Keratinocyte (primary cell): ENCODE measurements around the gene ZNF804A. TPM values are rescaled to one million over a fixed set of nuclear protein-coding genes. Genes with fewer than 3 reads are reported as not detected.

Source experiments
- DNase-seq: peaks from one replicate; pipeline ENCODE4 v3.0.0-alpha.2; 2011; ENCODE audit warnings: low read depth, missing footprints, low spot score
- FAIRE-seq: peaks from 2 replicates; lab custom pipeline; 2011; peaks lifted over from hg19 to GRCh38; lab: Jason Lieb, UNC
- H2AFZ ChIP-seq: 2 replicates; pipeline ENCODE4 v1.6.0; 2012; ENCODE audit warnings: low read length, control low read depth, inconsistent platforms; ENCODE audit not compliant: control insufficient read depth
- H3K27ac ChIP-seq: 2 replicates; pipeline ENCODE4 v1.5.1; 2011; ENCODE audit warnings: low read length; ENCODE audit not compliant: control insufficient read depth, insufficient read depth
- H3K27me3 ChIP-seq: 3 replicates; pipeline ENCODE4 v1.6.0; 2011; ENCODE audit warnings: low read length; ENCODE audit not compliant: control insufficient read depth, insufficient read depth; ENCODE audit errors: extremely low read depth
- H3K36me3 ChIP-seq, 2 experiments: 2 replicates in 1 of 2; 3 replicates in 1 of 2; pipeline ENCODE4 v1.5.1; 2011; ENCODE audit warnings: low read length in 2 of 2, mild to moderate bottlenecking in 1 of 2; ENCODE audit not compliant: control insufficient read depth in 2 of 2, insufficient read depth in 2 of 2; ENCODE audit errors: extremely low read depth in 1 of 2
- H3K4me1 ChIP-seq: 3 replicates; pipeline ENCODE4 v1.5.1; 2011; ENCODE audit warnings: low read length; ENCODE audit not compliant: control insufficient read depth, insufficient read depth; ENCODE audit errors: extremely low read depth
- H3K4me2 ChIP-seq: 3 replicates; pipeline ENCODE4 v1.6.0; 2011; ENCODE audit warnings: low read depth, low read length; ENCODE audit not compliant: control insufficient read depth, insufficient read depth; ENCODE audit errors: extremely low read depth
- H3K4me3 ChIP-seq, 3 experiments: fragments of 200-600 bp in 1 of 3; sonication (generic) in 1 of 3; 2 replicates in 2 of 3; 3 replicates in 1 of 3; pipeline ENCODE4 v1.5.1; 2011 to 2016; ENCODE audit warnings: low read length in 3 of 3, mild to moderate bottlenecking in 3 of 3, control low read depth in 2 of 3, inconsistent platforms in 1 of 3, low read depth in 1 of 3, mixed read lengths in 1 of 3, mixed run types in 1 of 3, moderate library complexity in 1 of 3; ENCODE audit not compliant: control insufficient read depth in 2 of 3, insufficient read depth in 2 of 3; ENCODE audit errors: extremely low read depth in 1 of 3
- H3K79me2 ChIP-seq: 2 replicates; pipeline ENCODE4 v1.6.0; 2012; ENCODE audit warnings: low read length; ENCODE audit not compliant: control insufficient read depth, insufficient read depth
- H3K9ac ChIP-seq: 3 replicates; pipeline ENCODE4 v1.6.0; 2011; ENCODE audit warnings: low read length; ENCODE audit not compliant: control insufficient read depth, insufficient read depth; ENCODE audit errors: extremely low read depth
- H3K9me1 ChIP-seq: 3 replicates; pipeline ENCODE4 v1.6.0; 2011; ENCODE audit warnings: low read length; ENCODE audit not compliant: control insufficient read depth, insufficient read depth; ENCODE audit errors: extremely low read depth
- H3K9me3 ChIP-seq: 2 replicates; pipeline ENCODE4 v1.5.1; 2012; ENCODE audit warnings: low read depth, low read length; ENCODE audit not compliant: control insufficient read depth
- H4K20me1 ChIP-seq: 3 replicates; pipeline ENCODE4 v1.6.0; 2011; ENCODE audit warnings: low read length; ENCODE audit not compliant: control insufficient read depth, insufficient read depth; ENCODE audit errors: extremely low read depth
- CTCF ChIP-seq, 3 experiments: IDR thresholded peaks in 1 of 3; conservative IDR thresholded peaks in 1 of 3; optimal IDR thresholded peaks in 1 of 3; 2 replicates in 2 of 3; 3 replicates in 1 of 3; pipeline versions ENCODE3 to v1.5.1; 2011; ENCODE audit warnings: low read length in 3 of 3, mild to moderate bottlenecking in 3 of 3, moderate library complexity in 2 of 3, control low read depth in 1 of 3, inconsistent platforms in 1 of 3; ENCODE audit not compliant: insufficient read depth in 2 of 3; ENCODE audit errors: extremely low read depth in 1 of 3
- EZH2 ChIP-seq: IDR thresholded peaks from one replicate; pipeline ENCODE4 v1.6.1; 2012; ENCODE audit warnings: inconsistent platforms, mild to moderate bottlenecking, low read length, moderate library complexity
- dilution Hi-C: fragments of 300-500 bp; cut with MboI; formaldehyde crosslinking; loops from one replicate; pipeline ENCODE4 v1.7.0; 2020; ENCODE audit warnings: low sequenced_read_pairs; ENCODE audit not compliant: extremely low pct_ligation_motif_present
- polyA plus RNA-seq, 5 experiments: library from polyadenylated mRNA; depleted of rRNA in 3 of 5; stranded (reverse) in 3 of 5; stranded (forward) in 1 of 5; unstranded in 1 of 5; fragments of >200 nt; gene quantifications; 1 replicate in 1 of 5; 2 replicates in 3 of 5; 3 replicates in 1 of 5; pipeline versions ENCODE4 v1.2.1 to v1.2.3, GENCODE V29; 2011 to 2012; ENCODE audit warnings: missing spikeins in 2 of 5, low read depth in 1 of 5, low replicate concordance in 1 of 5

Gene ZNF804A
- polyA plus RNA-seq, 1 donor (not counting 4 experiments of a cell fraction or from before 2014, with no cell fraction given): 0.08 TPM

GRCh38 chr2:184923751-184924150, 325.4 kb downstream of the ZNF804A start:
- H3K27ac ChIP-seq: no peak overlapping the region

GRCh38 chr2:184927040-184927439, 328.7 kb downstream of the ZNF804A start:
- no peaks in the 10 kb centered on the region for H3K79me2 ChIP-seq
- no peak overlapping the region for H3K9ac ChIP-seq
- no peaks in the 10 kb centered on the region for H4K20me1 ChIP-seq
- H2AFZ ChIP-seq: no peak overlapping the region
- no peak for DNase-seq
- no peaks in the 10 kb centered on the region for H3K9me3 ChIP-seq
- no peaks in the 10 kb centered on the region for H3K36me3 ChIP-seq
- no peak overlapping the region for H3K4me3 ChIP-seq
- H3K4me2 ChIP-seq: no peak overlapping the region
- no peaks in the 10 kb centered on the region for H3K27me3 ChIP-seq
- no peak for FAIRE-seq
- no peak overlapping the region for H3K27ac ChIP-seq
- TF ChIP-seq EZH2: no peak
- no peak for TF ChIP-seq CTCF (optimal IDR thresholded peaks at IDR 0.05 in 1 of 3, IDR thresholded peaks at IDR 0.05 in 1 of 3, conservative IDR thresholded peaks at IDR 0.05 in 1 of 3; ENCODE audit: extremely low read depth in 1 of 3, insufficient read depth in 2 of 3, low read length in 3 of 3)
- dilution Hi-C loops: no loop called here
- no peaks in the 10 kb centered on the region for H3K9me1 ChIP-seq
- no peaks in the 10 kb centered on the region for H3K4me1 ChIP-seq

More at GRCh38 chr2:184923751-184924150, 325.4 kb downstream of the ZNF804A start:
- Histone ChIP-seq H4K20me1 (no peaks in the 10 kb centered on the region), H3K27me3 (no peaks in the 10 kb centered on the region), H3K9me1 (no peaks in the 10 kb centered on the region), H3K36me3 (no peaks in the 10 kb centered on the region), H3K79me2 (no peaks in the 10 kb centered on the region), H3K4me1 (no peaks in the 10 kb centered on the region), H3K9me3 (no peaks in the 10 kb centered on the region), H3K9ac (no peak overlapping the region), H3K4me3 (no peak overlapping the region), H3K4me2 (no peak overlapping the region), H2AFZ (no peak overlapping the region)
- no peak for DNase-seq
- no peak for FAIRE-seq
- dilution Hi-C loops: no loop called here
- TF ChIP-seq CTCF (optimal IDR thresholded peaks at IDR 0.05 in 1 of 3, IDR thresholded peaks at IDR 0.05 in 1 of 3, conservative IDR thresholded peaks at IDR 0.05 in 1 of 3; ENCODE audit: extremely low read depth in 1 of 3, insufficient read depth in 2 of 3, low read length in 3 of 3) (no peak), EZH2 (no peak)
